Ovary (tissue), 3 donors: ENCODE data around the gene RAB3GAP1.

ENCODE experiments used
- EP300 ChIP-seq: sonication (generic); formaldehyde crosslinking; IDR thresholded peaks from one replicate; pipeline ENCODE4 v1.6.1; 2017; ENCODE audit warnings: antibody characterized with exemption
- TF ChIP-seq, protein P1 (sequence below), 3 donors: fragments of 450-650 bp in 2 of 3; fragments of 200-600 bp in 1 of 3; IDR thresholded peaks; one replicate each; pipeline versions ENCODE4 v1.5.1 to v1.8.0; 2016 to 2022; ENCODE audit warnings: antibody characterized with exemption in 3 of 3, mild to moderate bottlenecking in 1 of 3
- donor health status: DM: no; HTN: no; CAD: no.

DNA sequence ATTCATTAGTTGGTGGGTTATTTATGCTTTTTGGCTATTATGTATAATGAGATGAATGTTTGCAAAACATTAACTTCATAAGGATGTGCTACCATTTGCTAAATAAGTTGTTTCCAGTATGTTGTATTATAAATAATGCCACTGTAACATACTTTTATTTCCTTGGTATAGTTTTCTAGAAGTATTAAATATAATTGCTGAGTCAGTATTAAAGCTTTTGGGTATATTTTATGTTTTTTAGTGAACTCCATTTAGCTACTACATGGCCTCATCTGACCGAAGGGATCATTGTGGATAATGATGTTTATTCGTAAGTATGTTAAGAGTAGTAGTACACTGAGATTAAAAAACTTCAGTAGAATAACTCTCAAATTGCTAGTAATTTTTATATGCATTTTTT is 73.8 kb downstream of the RAB3GAP1 start:
- TF ChIP-seq, protein P1, sequence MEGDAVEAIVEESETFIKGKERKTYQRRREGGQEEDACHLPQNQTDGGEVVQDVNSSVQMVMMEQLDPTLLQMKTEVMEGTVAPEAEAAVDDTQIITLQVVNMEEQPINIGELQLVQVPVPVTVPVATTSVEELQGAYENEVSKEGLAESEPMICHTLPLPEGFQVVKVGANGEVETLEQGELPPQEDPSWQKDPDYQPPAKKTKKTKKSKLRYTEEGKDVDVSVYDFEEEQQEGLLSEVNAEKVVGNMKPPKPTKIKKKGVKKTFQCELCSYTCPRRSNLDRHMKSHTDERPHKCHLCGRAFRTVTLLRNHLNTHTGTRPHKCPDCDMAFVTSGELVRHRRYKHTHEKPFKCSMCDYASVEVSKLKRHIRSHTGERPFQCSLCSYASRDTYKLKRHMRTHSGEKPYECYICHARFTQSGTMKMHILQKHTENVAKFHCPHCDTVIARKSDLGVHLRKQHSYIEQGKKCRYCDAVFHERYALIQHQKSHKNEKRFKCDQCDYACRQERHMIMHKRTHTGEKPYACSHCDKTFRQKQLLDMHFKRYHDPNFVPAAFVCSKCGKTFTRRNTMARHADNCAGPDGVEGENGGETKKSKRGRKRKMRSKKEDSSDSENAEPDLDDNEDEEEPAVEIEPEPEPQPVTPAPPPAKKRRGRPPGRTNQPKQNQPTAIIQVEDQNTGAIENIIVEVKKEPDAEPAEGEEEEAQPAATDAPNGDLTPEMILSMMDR (IDR thresholded peaks at IDR 0.05): no peak
- TF ChIP-seq EP300: no peak
